ENCODE data around the gene UBE2L3. TPM values are rescaled to one million over a fixed set of nuclear protein-coding genes. Genes with fewer than 3 reads are reported as not detected.
"Not testable (repeated sequence)": the region's sequence is repeated elsewhere in the genome, so short reads cannot be mapped to it uniquely, and the experiment has no call there.

The UBE2L3 gene
- total RNA-seq, 5 donors from 2014 or later (not counting 1 experiment from before 2014, with no cell fraction given), result 28.4 to 38.7 (median 34.3) TPM

DNA sequence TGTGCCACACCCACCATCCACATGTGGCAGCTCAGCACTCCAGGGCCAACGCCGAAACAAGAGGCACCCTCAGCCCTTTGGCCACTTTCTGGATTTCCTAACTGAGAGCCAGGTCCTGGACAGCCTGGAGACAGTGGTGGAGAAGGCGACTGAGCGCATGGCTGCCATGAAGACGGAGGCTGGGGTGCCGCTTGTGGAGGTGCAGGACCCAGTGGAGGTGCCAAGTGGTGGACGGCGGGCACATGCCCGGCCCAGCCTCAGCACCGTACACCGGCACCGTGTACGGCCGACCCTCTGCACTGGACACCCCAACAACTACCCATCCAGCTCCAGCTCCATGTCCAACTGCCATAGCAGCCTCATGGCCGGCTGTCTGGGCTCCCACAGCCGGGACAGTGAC, 66.6 kb downstream of the UBE2L3 start:
- peaks cover 0 to 19% of the 10 kb centered on the region in 2 experiments for H3K4me1 ChIP-seq (ENCODE audit: control insufficient read depth in 1 of 2, extremely low read depth in 1 of 2, insufficient read depth in 2 of 2, low read length in 2 of 2)
- peaks cover 0 to 4% of the 10 kb centered on the region in 2 experiments for H3K27me3 ChIP-seq (replicated peaks in 1 of 2; ENCODE audit: control insufficient read depth in 2 of 2, extremely low read depth in 1 of 2, insufficient read depth in 2 of 2, low read length in 1 of 2)
- ChIA-PET CTCF (interaction anchor here in 1 of 2 donors (0.9 kb wide), 1 partner anchor 8 kb away, joined by 6 read pairs; the partner anchor contains the start of gene SDF2L1), POLR2A (no interaction called here)
- Mint-ChIP-seq H3K4me3 (no peak overlapping the region), H3K4me1 (peaks cover 9 to 18% (median 9%) of the 10 kb centered on the region in 3 donors), H3K27ac (no peak overlapping the region), H3K27me3 (no peaks in the 10 kb centered on the region), H3K9me3 (no peaks in the 10 kb centered on the region), H3K36me3 (no peaks in the 10 kb centered on the region)
- H3K27ac ChIP-seq (ENCODE audit: low read length), result no peak overlapping the region
- 92% methylated on average over 15 of the region's 16 CpGs for WGBS (ENCODE audit: insufficient coverage)
- no peaks in the 10 kb centered on the region for H3K36me3 ChIP-seq (ENCODE audit: control insufficient read depth in 2 of 2, extremely low read depth in 1 of 2, insufficient read depth in 1 of 2, low read length in 1 of 2)
- no peak overlapping the region for H3K4me3 ChIP-seq (ENCODE audit: control insufficient read depth in 1 of 2, extremely low read depth in 1 of 2, low read length in 1 of 2)
- DNase-seq (no peak), ATAC-seq (replicated peaks in 1 of 4) (no peak)
- no peaks in the 10 kb centered on the region for H3K9me3 ChIP-seq

- Histone ChIP-seq H3K4me3 (ENCODE audit: control insufficient read depth in 1 of 2, extremely low read depth in 1 of 2, low read length in 1 of 2) (no peak overlapping the region), H3K9me3 (no peaks in the 10 kb centered on the region), H3K27me3 (replicated peaks in 1 of 2; ENCODE audit: control insufficient read depth in 2 of 2, extremely low read depth in 1 of 2, insufficient read depth in 2 of 2, low read length in 1 of 2) (peaks cover 0 to 8% of the 10 kb centered on the region in 2 experiments), H3K36me3 (ENCODE audit: control insufficient read depth in 2 of 2, extremely low read depth in 1 of 2, insufficient read depth in 1 of 2, low read length in 1 of 2) (no peaks in the 10 kb centered on the region), H3K27ac (ENCODE audit: low read length) (no peak overlapping the region), H3K4me1 (ENCODE audit: control insufficient read depth in 1 of 2, extremely low read depth in 1 of 2, insufficient read depth in 2 of 2, low read length in 2 of 2) (peaks cover 0 to 16% of the 10 kb centered on the region in 2 experiments)
- Mint-ChIP-seq H3K27me3 (no peaks in the 10 kb centered on the region), H3K27ac (no peak overlapping the region), H3K4me3 (no peak overlapping the region), H3K4me1 (peaks cover 8 to 16% (median 9%) of the 10 kb centered on the region in 3 donors), H3K9me3 (no peaks in the 10 kb centered on the region), H3K36me3 (no peaks in the 10 kb centered on the region)
- WGBS (ENCODE audit: insufficient coverage), result 88% methylated on average over 19 of the region's 19 CpGs
- POLR2A ChIA-PET, result no interaction called here
- no peak for DNase-seq
- no peak for ATAC-seq (replicated peaks in 1 of 4)
- CTCF ChIA-PET, result no interaction called here
These were observed 67.3 kb downstream of the UBE2L3 start for GRCh38 chr22:21634844-21635243.

GRCh38 chr22:21635771-21636510, 68.4 kb downstream of the UBE2L3 start:
- Mint-ChIP-seq H3K36me3 (no peaks in the 10 kb centered on the region), H3K4me3 (no peak overlapping the region), H3K27ac (no peak overlapping the region), H3K27me3 (no peaks in the 10 kb centered on the region), H3K9me3 (no peaks in the 10 kb centered on the region), H3K4me1 (peaks cover 4 to 12% (median 10%) of the 10 kb centered on the region in 3 donors)
- no peak for ATAC-seq (replicated peaks in 1 of 4)
- CTCF ChIA-PET, result no interaction called here
- WGBS (ENCODE audit: insufficient coverage), result 79% methylated on average over 13 of the region's 15 CpGs
- POLR2A ChIA-PET, result interaction anchor here in 1 of 2 donors (0.6 kb wide), 1 partner anchor 1192 kb away, joined by 8 read pairs; no protein-coding TSS in a partner anchor
- Histone ChIP-seq H3K4me3 (ENCODE audit: control insufficient read depth in 1 of 2, extremely low read depth in 1 of 2, low read length in 1 of 2) (no peak overlapping the region), H3K27ac (ENCODE audit: low read length) (no peak overlapping the region), H3K9me3 (no peaks in the 10 kb centered on the region), H3K4me1 (ENCODE audit: control insufficient read depth in 1 of 2, extremely low read depth in 1 of 2, insufficient read depth in 2 of 2, low read length in 2 of 2) (peaks cover 0 to 10% of the 10 kb centered on the region in 2 experiments), H3K27me3 (replicated peaks in 1 of 2; ENCODE audit: control insufficient read depth in 2 of 2, extremely low read depth in 1 of 2, insufficient read depth in 2 of 2, low read length in 1 of 2) (peaks cover 0 to 9% of the 10 kb centered on the region in 2 experiments), H3K36me3 (ENCODE audit: control insufficient read depth in 2 of 2, extremely low read depth in 1 of 2, insufficient read depth in 1 of 2, low read length in 1 of 2) (no peaks in the 10 kb centered on the region)
- DNase-seq, result no peak

DNA sequence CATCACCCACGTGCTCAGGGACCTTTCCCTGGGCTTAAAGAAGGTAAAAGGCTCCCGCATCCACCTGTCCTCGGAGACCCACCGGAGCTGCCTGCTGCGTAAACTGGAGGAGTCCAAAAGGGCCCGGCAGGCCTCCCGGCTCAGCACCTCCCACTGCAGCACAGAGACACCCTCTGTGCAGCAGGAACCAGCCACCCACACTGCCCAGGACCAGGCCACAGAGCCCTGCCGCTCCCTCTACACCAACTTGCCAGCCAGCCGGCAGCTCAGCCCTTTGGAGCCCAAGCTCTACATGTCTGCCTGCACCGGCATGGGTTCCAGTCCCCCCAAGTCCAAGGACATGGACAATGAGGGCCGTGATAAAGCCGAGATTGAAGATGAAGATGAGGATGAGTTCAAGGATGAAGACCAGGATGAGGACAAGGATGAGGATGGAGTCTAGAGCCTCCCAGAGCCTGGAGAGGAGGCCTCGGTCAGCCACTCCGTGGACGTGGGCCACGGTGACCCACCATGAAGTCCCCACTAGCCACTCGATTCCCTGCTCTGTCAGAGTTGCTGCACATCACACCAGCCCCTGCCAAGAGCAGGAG, 69.2 kb downstream of the UBE2L3 start:
- Mint-ChIP-seq H3K36me3 (no peaks in the 10 kb centered on the region), H3K4me3 (no peak overlapping the region), H3K9me3 (no peaks in the 10 kb centered on the region), H3K4me1 (peaks cover 8 to 15% (median 13%) of the 10 kb centered on the region in 3 donors), H3K27me3 (no peaks in the 10 kb centered on the region), H3K27ac (no peak overlapping the region)
- ChIA-PET CTCF (no interaction called here), POLR2A (no interaction called here)
- WGBS (ENCODE audit: insufficient coverage), result 89% methylated on average over 14 of the region's 17 CpGs
- Histone ChIP-seq H3K27ac (ENCODE audit: low read length) (no peak overlapping the region), H3K4me3 (ENCODE audit: control insufficient read depth in 1 of 2, extremely low read depth in 1 of 2, low read length in 1 of 2) (no peak overlapping the region), H3K4me1 (ENCODE audit: control insufficient read depth in 1 of 2, extremely low read depth in 1 of 2, insufficient read depth in 2 of 2, low read length in 2 of 2) (peaks cover 3 to 17% of the 10 kb centered on the region in 2 experiments), H3K9me3 (no peaks in the 10 kb centered on the region), H3K36me3 (ENCODE audit: control insufficient read depth in 2 of 2, extremely low read depth in 1 of 2, insufficient read depth in 1 of 2, low read length in 1 of 2) (no peaks in the 10 kb centered on the region), H3K27me3 (replicated peaks in 1 of 2; ENCODE audit: control insufficient read depth in 2 of 2, extremely low read depth in 1 of 2, insufficient read depth in 2 of 2, low read length in 1 of 2) (peaks cover 0 to 9% of the 10 kb centered on the region in 2 experiments)
- no peak for ATAC-seq (replicated peaks in 1 of 4)
- no peak for DNase-seq

DNA sequence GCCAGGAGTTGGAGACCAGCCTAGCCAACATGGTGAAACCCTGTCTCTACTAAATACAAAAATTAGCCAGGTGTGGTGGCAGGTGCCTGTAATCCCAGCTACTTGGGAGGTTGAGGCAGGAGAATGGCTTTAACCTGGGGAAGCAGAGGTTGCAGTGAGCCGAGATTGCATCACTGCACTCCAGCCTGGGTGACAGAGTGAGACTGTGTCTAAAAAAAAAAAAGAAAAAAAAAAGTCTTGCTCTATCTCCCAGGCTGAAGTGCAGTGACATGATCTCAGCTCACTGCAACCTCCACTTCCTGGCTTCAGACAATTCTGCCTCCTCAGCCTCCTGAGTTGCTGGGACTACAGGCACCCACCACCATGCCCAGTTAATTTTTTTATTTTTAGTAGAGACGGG, 69.9 kb downstream of the UBE2L3 start:
- H3K27ac ChIP-seq (ENCODE audit: low read length); H3K27me3 ChIP-seq (replicated peaks in 1 of 2; ENCODE audit: control insufficient read depth in 2 of 2, extremely low read depth in 1 of 2, insufficient read depth in 2 of 2, low read length in 1 of 2); H3K4me3 ChIP-seq (ENCODE audit: control insufficient read depth in 1 of 2, extremely low read depth in 1 of 2, low read length in 1 of 2); ATAC-seq (replicated peaks in 1 of 4); H3K9me3 ChIP-seq; H3K27me3 Mint-ChIP-seq; H3K4me3 Mint-ChIP-seq; CTCF ChIA-PET; H3K27ac Mint-ChIP-seq; H3K36me3 ChIP-seq (ENCODE audit: control insufficient read depth in 2 of 2, extremely low read depth in 1 of 2, insufficient read depth in 1 of 2, low read length in 1 of 2); H3K36me3 Mint-ChIP-seq; DNase-seq; POLR2A ChIA-PET; H3K9me3 Mint-ChIP-seq: not testable (repeated sequence)
- peaks cover 3 to 17% of the 10 kb centered on the region in 2 experiments for H3K4me1 ChIP-seq (ENCODE audit: control insufficient read depth in 1 of 2, extremely low read depth in 1 of 2, insufficient read depth in 2 of 2, low read length in 2 of 2)
- 20% methylated on average over 1 of the region's 2 CpGs for WGBS (ENCODE audit: insufficient coverage)
- peaks cover 13 to 16% (median 13%) of the 10 kb centered on the region in 3 donors for H3K4me1 Mint-ChIP-seq

DNA sequence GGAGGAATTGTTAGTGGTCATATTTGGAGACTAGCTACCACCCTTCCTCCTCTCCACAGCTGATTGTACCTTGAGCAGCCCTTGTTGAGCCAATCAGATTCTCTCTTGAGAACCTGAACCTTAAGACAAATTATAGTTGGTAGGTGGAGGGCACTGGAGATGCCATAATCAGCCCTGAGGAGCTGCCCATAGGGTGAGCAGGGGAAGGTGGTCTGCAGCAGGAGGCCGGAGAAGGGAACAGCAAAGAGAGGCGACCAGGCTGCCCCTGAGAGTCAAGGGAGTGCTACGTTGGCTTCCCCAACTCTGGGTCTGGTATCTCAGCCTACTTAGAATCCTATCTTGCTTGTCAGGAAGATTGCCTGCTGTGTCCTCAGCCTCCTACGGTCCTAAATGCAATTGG, 71.8 kb downstream of the UBE2L3 start:
- H3K9me3 Mint-ChIP-seq, result no peaks in the 10 kb centered on the region
- Histone ChIP-seq H3K9me3 (no peaks in the 10 kb centered on the region), H3K4me3 (ENCODE audit: control insufficient read depth in 1 of 2, extremely low read depth in 1 of 2, low read length in 1 of 2) (no peak overlapping the region), H3K27me3 (replicated peaks in 1 of 2; ENCODE audit: control insufficient read depth in 2 of 2, extremely low read depth in 1 of 2, insufficient read depth in 2 of 2, low read length in 1 of 2) (peaks cover 0 to 9% of the 10 kb centered on the region in 2 experiments), H3K27ac (ENCODE audit: low read length) (no peak overlapping the region), H3K4me1 (ENCODE audit: control insufficient read depth in 1 of 2, extremely low read depth in 1 of 2, insufficient read depth in 2 of 2, low read length in 2 of 2) (peaks cover 7 to 25% of the 10 kb centered on the region in 2 experiments), H3K36me3 (ENCODE audit: control insufficient read depth in 2 of 2, extremely low read depth in 1 of 2, insufficient read depth in 1 of 2, low read length in 1 of 2) (peaks cover 0 to 4% of the 10 kb centered on the region in 2 donors)
- H3K27me3 Mint-ChIP-seq, result no peaks in the 10 kb centered on the region
- peaks cover 5% of the 10 kb centered on the region for H3K36me3 Mint-ChIP-seq
- CTCF ChIA-PET, result interaction anchor here in 1 of 2 donors (0.5 to 1.5 kb wide), 2 partner anchors 10 kb away, joined by 3 to 7 read pairs; partner anchors contain the start of gene YDJC
- POLR2A ChIA-PET, result no interaction called here
- ATAC-seq (replicated peaks in 1 of 4), result no peak
- DNase-seq, result no peak
- H3K4me3 Mint-ChIP-seq, result no peak overlapping the region
- H3K4me1 Mint-ChIP-seq, result peaks cover 22 to 26% (median 23%) of the 10 kb centered on the region in 3 donors
- 89% methylated on average over 3 of the region's 4 CpGs for WGBS (ENCODE audit: insufficient coverage)
- H3K27ac Mint-ChIP-seq, result no peak overlapping the region
